ENCODE measurements around the gene BEAN1.

DNA sequence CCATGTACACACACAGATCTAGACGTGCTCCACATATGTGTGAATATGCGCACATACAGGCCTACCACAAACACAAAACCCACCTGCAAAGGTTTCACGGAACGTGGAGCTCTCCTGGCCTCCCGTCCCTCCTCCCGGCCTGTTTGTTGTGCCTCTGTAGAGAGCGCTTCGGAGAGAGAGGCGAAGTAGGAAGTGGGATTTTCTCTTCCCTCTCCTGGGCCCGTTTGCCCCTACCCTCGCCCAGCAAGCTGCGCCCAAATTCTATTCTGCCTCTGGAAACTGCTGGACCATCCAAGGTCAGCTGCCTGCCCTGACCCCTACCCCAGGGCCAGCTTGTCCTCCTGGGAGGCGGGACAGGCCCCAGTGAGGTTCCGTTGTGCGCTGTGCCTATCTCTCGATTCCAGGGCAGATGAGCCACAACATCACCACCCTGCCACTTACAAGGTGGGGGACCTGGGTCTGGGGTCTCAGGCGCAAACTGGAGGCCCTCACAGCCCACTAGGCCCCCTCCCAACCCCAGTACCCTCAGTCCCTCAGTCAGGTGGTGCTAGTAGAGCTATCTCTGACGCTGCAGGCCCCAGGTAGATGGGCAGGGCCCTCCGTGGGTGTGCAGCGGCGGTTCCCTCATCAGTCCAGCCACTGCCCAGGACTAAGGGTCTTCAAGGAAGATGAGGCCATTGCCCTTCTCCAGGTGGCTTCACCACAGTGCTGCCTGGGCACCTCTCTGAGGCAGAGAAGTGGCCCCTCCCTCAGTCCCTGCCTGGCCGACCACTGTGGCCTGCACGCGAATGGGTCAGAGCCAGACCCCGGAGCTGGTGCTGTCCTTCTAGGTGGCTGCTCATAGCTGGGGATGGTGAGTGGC is 54.2 kb downstream of the BEAN1 start:
- no peak for TF ChIP-seq ESRRG (CRISPR knock-in tag; IDR thresholded peaks at IDR 0.05)
- no peak for TF ChIP-seq ZFP30 (CRISPR knock-in tag; IDR thresholded peaks at IDR 0.05)
- TF ChIP-seq, protein P1, sequence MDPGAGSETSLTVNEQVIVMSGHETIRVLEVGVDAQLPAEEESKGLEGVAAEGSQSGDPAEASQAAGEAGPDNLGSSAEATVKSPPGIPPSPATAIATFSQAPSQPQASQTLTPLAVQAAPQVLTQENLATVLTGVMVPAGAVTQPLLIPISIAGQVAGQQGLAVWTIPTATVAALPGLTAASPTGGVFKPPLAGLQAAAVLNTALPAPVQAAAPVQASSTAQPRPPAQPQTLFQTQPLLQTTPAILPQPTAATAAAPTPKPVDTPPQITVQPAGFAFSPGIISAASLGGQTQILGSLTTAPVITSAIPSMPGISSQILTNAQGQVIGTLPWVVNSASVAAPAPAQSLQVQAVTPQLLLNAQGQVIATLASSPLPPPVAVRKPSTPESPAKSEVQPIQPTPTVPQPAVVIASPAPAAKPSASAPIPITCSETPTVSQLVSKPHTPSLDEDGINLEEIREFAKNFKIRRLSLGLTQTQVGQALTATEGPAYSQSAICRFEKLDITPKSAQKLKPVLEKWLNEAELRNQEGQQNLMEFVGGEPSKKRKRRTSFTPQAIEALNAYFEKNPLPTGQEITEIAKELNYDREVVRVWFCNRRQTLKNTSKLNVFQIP (CRISPR knock-in tag; IDR thresholded peaks at IDR 0.05; ENCODE audit: borderline replicate concordance, low read depth), result no peak
- TF ChIP-seq, protein P2, sequence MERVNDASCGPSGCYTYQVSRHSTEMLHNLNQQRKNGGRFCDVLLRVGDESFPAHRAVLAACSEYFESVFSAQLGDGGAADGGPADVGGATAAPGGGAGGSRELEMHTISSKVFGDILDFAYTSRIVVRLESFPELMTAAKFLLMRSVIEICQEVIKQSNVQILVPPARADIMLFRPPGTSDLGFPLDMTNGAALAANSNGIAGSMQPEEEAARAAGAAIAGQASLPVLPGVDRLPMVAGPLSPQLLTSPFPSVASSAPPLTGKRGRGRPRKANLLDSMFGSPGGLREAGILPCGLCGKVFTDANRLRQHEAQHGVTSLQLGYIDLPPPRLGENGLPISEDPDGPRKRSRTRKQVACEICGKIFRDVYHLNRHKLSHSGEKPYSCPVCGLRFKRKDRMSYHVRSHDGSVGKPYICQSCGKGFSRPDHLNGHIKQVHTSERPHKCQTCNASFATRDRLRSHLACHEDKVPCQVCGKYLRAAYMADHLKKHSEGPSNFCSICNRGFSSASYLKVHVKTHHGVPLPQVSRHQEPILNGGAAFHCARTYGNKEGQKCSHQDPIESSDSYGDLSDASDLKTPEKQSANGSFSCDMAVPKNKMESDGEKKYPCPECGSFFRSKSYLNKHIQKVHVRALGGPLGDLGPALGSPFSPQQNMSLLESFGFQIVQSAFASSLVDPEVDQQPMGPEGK (CRISPR knock-in tag; IDR thresholded peaks at IDR 0.05; ENCODE audit: borderline replicate concordance), result no peak
- TF ChIP-seq, protein P3, sequence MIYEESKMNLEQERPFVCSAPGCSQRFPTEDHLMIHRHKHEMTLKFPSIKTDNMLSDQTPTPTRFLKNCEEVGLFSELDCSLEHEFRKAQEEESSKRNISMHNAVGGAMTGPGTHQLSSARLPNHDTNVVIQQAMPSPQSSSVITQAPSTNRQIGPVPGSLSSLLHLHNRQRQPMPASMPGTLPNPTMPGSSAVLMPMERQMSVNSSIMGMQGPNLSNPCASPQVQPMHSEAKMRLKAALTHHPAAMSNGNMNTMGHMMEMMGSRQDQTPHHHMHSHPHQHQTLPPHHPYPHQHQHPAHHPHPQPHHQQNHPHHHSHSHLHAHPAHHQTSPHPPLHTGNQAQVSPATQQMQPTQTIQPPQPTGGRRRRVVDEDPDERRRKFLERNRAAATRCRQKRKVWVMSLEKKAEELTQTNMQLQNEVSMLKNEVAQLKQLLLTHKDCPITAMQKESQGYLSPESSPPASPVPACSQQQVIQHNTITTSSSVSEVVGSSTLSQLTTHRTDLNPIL (CRISPR knock-in tag; IDR thresholded peaks at IDR 0.05; ENCODE audit: low read depth), result no peak
- TF ChIP-seq ARNTL (CRISPR knock-in tag; IDR thresholded peaks at IDR 0.05; ENCODE audit: borderline replicate concordance, low read depth), result no peak
- no peak for TF ChIP-seq ZFP3 (CRISPR knock-in tag; IDR thresholded peaks at IDR 0.05)
- no peak for TF ChIP-seq OSR1 (CRISPR knock-in tag; IDR thresholded peaks at IDR 0.05)
- no peak for TF ChIP-seq RARB (CRISPR knock-in tag; IDR thresholded peaks at IDR 0.05)
- TF ChIP-seq BACH2 (CRISPR knock-in tag; IDR thresholded peaks at IDR 0.05; ENCODE audit: borderline replicate concordance), result no peak

All from SK-N-SH treated with all-trans-retinoic acid at 6 μM for 48 hours (cell line).